ENCODE data around the gene VAV2. TPM values are rescaled to one million over a fixed set of nuclear protein-coding genes. Genes with fewer than 3 reads are reported as not detected.

The VAV2 gene
- total RNA-seq, 4 donors from 2014 or later: 4.7 to 42.2 (median 15.8) TPM

- intact Hi-C loops (cut with DNase I; ENCODE audit: low total_unique reads): no loop called here
- H3K36me3 ChIP-seq: no peaks in the 10 kb centered on the region
- H3K4me3 ChIP-seq: no peak overlapping the region
- H3K9me3 ChIP-seq: no peaks in the 10 kb centered on the region
- no peak for DNase-seq
- H3K27me3 ChIP-seq: no peaks in the 10 kb centered on the region
- no peaks in the 10 kb centered on the region for H3K4me1 ChIP-seq
- TF ChIP-seq POLR2A (IDR thresholded peaks at IDR 0.05) (no peak), CTCF (IDR thresholded peaks at IDR 0.05) (no peak)
- H3K27ac ChIP-seq: no peak overlapping the region
Measured at GRCh38 chr9:133854048-133854447, 138.1 kb downstream of the VAV2 start.

GRCh38 chr9:133853331-133853730 is 138.8 kb downstream of the VAV2 start:
- Histone ChIP-seq H3K27me3 (no peaks in the 10 kb centered on the region), H3K9me3 (no peaks in the 10 kb centered on the region), H3K4me1 (no peaks in the 10 kb centered on the region), H3K36me3 (no peaks in the 10 kb centered on the region), H3K27ac (no peak overlapping the region), H3K4me3 (no peak overlapping the region)
- no peak for TF ChIP-seq CTCF (IDR thresholded peaks at IDR 0.05)
- no peak for TF ChIP-seq POLR2A (IDR thresholded peaks at IDR 0.05)
- DNase-seq: no peak
- intact Hi-C loops (cut with DNase I; ENCODE audit: low total_unique reads): no loop called here

GRCh38 chr9:133852431-133852830 is 139.7 kb downstream of the VAV2 start:
- no peak overlapping the region for H3K27ac ChIP-seq
- H3K36me3 ChIP-seq: no peaks in the 10 kb centered on the region
- intact Hi-C loops (cut with DNase I; ENCODE audit: low total_unique reads): no loop called here
- no peaks in the 10 kb centered on the region for H3K9me3 ChIP-seq
- DNase-seq: no peak
- H3K27me3 ChIP-seq: no peaks in the 10 kb centered on the region
- TF ChIP-seq POLR2A (IDR thresholded peaks at IDR 0.05) (no peak), CTCF (IDR thresholded peaks at IDR 0.05) (no peak)
- no peak overlapping the region for H3K4me3 ChIP-seq
- no peaks in the 10 kb centered on the region for H3K4me1 ChIP-seq

- no peak overlapping the region for H3K4me3 ChIP-seq
- no peaks in the 10 kb centered on the region for H3K4me1 ChIP-seq
- no peak for TF ChIP-seq POLR2A (IDR thresholded peaks at IDR 0.05)
- no peak for TF ChIP-seq CTCF (IDR thresholded peaks at IDR 0.05)
- H3K27ac ChIP-seq: no peak overlapping the region
- no peaks in the 10 kb centered on the region for H3K9me3 ChIP-seq
- H3K36me3 ChIP-seq: no peaks in the 10 kb centered on the region
- no peaks in the 10 kb centered on the region for H3K27me3 ChIP-seq
- no peak for DNase-seq
- intact Hi-C loops (cut with DNase I; ENCODE audit: low total_unique reads): no loop called here
Measured at GRCh38 chr9:133851693-133852092, 140.4 kb downstream of the VAV2 start.

GRCh38 chr9:133850937-133851336 is 141.2 kb downstream of the VAV2 start:
- Histone ChIP-seq H3K4me1 (no peaks in the 10 kb centered on the region), H3K27me3 (no peaks in the 10 kb centered on the region), H3K4me3 (no peak overlapping the region), H3K9me3 (no peaks in the 10 kb centered on the region), H3K27ac (no peak overlapping the region), H3K36me3 (no peaks in the 10 kb centered on the region)
- intact Hi-C loops (cut with DNase I; ENCODE audit: low total_unique reads): no loop called here
- DNase-seq: no peak
- TF ChIP-seq POLR2A (IDR thresholded peaks at IDR 0.05) (no peak), CTCF (IDR thresholded peaks at IDR 0.05) (no peak)

Measured in uterus (tissue), 4 donors.